Gastrocnemius medialis (tissue), 4 donors: Measurements from ENCODE around the gene KCNQ1. TPM values are rescaled to one million over a fixed set of nuclear protein-coding genes. Genes with fewer than 3 reads are reported as not detected.

ENCODE experiments used
- ATAC-seq, 2 donors: fragments of 150-250 bp; one replicate each; pipeline ENCODE4 v1.9.1; 2016
- DNase-seq, 2 donors: peaks; one replicate each; pipeline ENCODE4 v3.0.0-alpha.2; 2019
- H3K27ac ChIP-seq, 4 donors: fragments of 200-600 bp; sonication (generic); 1 replicate in 1 of 4; 2 replicates in 3 of 4; pipeline ENCODE4 v1.5.1; 2016 to 2018; ENCODE audit warnings: mild to moderate bottlenecking in 2 of 4, moderate library complexity in 1 of 4
- H3K27me3 ChIP-seq, 3 donors: fragments of 200-600 bp; sonication (generic) in 2 of 3; 1 replicate in 1 of 3; 2 replicates in 2 of 3; pipeline versions ENCODE4 v1.5.1 to v1.6.0; 2016 to 2019; ENCODE audit warnings: mild to moderate bottlenecking in 1 of 3, moderate library complexity in 1 of 3
- H3K36me3 ChIP-seq, 2 donors: fragments of 200-600 bp; sonication (generic) in 1 of 2; one replicate each; pipeline ENCODE4 v1.5.1; 2017 to 2018
- H3K4me1 ChIP-seq, 2 donors: fragments of 200-600 bp; sonication (generic) in 1 of 2; one replicate each; pipeline ENCODE4 v1.5.1; 2016 to 2017; ENCODE audit warnings: mild to moderate bottlenecking in 2 of 2
- H3K4me3 ChIP-seq, 4 donors: fragments of 200-600 bp; sonication (generic) in 3 of 4; 1 replicate in 1 of 4; 2 replicates in 3 of 4; pipeline ENCODE4 v1.5.1; 2016 to 2019; ENCODE audit warnings: mild to moderate bottlenecking in 2 of 4
- H3K9me3 ChIP-seq, 3 donors: fragments of 200-600 bp; sonication (generic) in 2 of 3; 1 replicate in 1 of 3; 2 replicates in 2 of 3; pipeline ENCODE4 v1.5.1; 2016 to 2019
- POLR2A ChIP-seq, 2 donors: fragments of 450-650 bp; IDR thresholded peaks; one replicate each; pipeline ENCODE4 v1.6.1; 2017; ENCODE audit warnings: antibody characterized with exemption in 2 of 2, mild to moderate bottlenecking in 2 of 2, moderate library complexity in 2 of 2
- in situ Hi-C, 4 donors: fragments of 200-750 bp; cut with MboI; loops; one replicate each; pipeline versions ENCODE4 v1.15.0 to v1.8.0; 2017; ENCODE audit warnings: low sequenced_read_pairs in 4 of 4
- intact Hi-C: fragments of 100-400 bp; cut with DNase I; formaldehyde crosslinking; loops from one replicate; pipeline ENCODE4 v1.15.1; 2023; ENCODE audit warnings: low total_unique reads
- total RNA-seq, 4 donors: library from RNA; depleted of rRNA; stranded (reverse); fragments of >200 nt; gene quantifications; one replicate each; pipeline versions ENCODE4 v1.1.0 to v1.2.3, GENCODE V29; 2016
- TF ChIP-seq, protein P1 (sequence below), 5 experiments: fragments of 450-650 bp in 3 of 5; fragments of 200-600 bp in 2 of 5; sonication (generic) in 2 of 5; IDR thresholded peaks in 4 of 5; conservative IDR thresholded peaks in 1 of 5; 1 replicate in 4 of 5; 2 replicates in 1 of 5; pipeline ENCODE4 v1.5.1; 2016 to 2019; ENCODE audit warnings: antibody characterized with exemption in 5 of 5, mild to moderate bottlenecking in 3 of 5, moderate library complexity in 3 of 5

The KCNQ1 gene
- total RNA-seq, 4 donors from 2014 or later: 0.15 to 1.00 (median 0.67) TPM

- no peak for ATAC-seq
- intact Hi-C loops: no loop called here
- peak; percentile 1 to 5 for DNase-seq
- H3K27me3 ChIP-seq: no peaks in the 10 kb centered on the region
- no peaks in the 10 kb centered on the region for H3K9me3 ChIP-seq
- no peaks in the 10 kb centered on the region for H3K36me3 ChIP-seq
- in situ Hi-C loops: loop anchor here in 1 of 4 donors (10.0 kb wide), 1 partner anchor 82 kb away; no protein-coding TSS in a partner anchor
- H3K4me1 ChIP-seq: no peaks in the 10 kb centered on the region
- no peak overlapping the region for H3K4me3 ChIP-seq
- H3K27ac ChIP-seq: no peak overlapping the region
- TF ChIP-seq, protein P1, sequence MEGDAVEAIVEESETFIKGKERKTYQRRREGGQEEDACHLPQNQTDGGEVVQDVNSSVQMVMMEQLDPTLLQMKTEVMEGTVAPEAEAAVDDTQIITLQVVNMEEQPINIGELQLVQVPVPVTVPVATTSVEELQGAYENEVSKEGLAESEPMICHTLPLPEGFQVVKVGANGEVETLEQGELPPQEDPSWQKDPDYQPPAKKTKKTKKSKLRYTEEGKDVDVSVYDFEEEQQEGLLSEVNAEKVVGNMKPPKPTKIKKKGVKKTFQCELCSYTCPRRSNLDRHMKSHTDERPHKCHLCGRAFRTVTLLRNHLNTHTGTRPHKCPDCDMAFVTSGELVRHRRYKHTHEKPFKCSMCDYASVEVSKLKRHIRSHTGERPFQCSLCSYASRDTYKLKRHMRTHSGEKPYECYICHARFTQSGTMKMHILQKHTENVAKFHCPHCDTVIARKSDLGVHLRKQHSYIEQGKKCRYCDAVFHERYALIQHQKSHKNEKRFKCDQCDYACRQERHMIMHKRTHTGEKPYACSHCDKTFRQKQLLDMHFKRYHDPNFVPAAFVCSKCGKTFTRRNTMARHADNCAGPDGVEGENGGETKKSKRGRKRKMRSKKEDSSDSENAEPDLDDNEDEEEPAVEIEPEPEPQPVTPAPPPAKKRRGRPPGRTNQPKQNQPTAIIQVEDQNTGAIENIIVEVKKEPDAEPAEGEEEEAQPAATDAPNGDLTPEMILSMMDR (IDR thresholded peaks at IDR 0.05 in 4 of 5, conservative IDR thresholded peaks at IDR 0.05 in 1 of 5): no peak
- TF ChIP-seq POLR2A (IDR thresholded peaks at IDR 0.05): no peak
Measured at GRCh38 chr11:2516276-2517015, 71.6 kb downstream of the KCNQ1 start.

DNA sequence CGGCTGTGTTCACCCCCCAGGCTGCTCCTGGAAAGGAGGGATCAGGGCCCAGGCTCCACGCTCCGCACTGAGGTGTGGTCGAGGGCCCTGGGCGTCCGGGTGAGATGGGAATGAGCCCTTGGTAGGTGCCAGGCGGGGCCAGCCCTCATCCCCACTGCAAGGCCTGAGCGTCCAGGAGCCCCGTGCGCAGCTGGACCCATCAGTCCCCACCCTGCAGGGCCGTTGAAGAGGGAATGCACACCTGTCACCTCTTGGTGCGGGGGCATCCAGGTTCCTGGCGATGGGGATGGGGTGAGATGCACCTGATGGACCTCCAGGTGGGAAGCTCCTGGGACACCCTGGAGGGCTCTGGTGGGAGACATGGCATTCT is 72.2 kb downstream of the KCNQ1 start:
- Histone ChIP-seq H3K4me3 (no peak overlapping the region), H3K36me3 (no peaks in the 10 kb centered on the region), H3K4me1 (no peaks in the 10 kb centered on the region), H3K9me3 (no peaks in the 10 kb centered on the region), H3K27ac (no peak overlapping the region), H3K27me3 (no peaks in the 10 kb centered on the region)
- TF ChIP-seq, protein P1 (IDR thresholded peaks at IDR 0.05 in 4 of 5, conservative IDR thresholded peaks at IDR 0.05 in 1 of 5): no peak
- TF ChIP-seq POLR2A (IDR thresholded peaks at IDR 0.05): no peak
- DNase-seq (peak; percentile 0 to 4), ATAC-seq (no peak)
- in situ Hi-C loops (loop anchor here in 1 of 4 donors (10.0 kb wide), 1 partner anchor 82 kb away; no protein-coding TSS in a partner anchor), intact Hi-C loops (no loop called here)

GRCh38 chr11:2517386-2518064 is 72.7 kb downstream of the KCNQ1 start:
- TF ChIP-seq, protein P1 (IDR thresholded peaks at IDR 0.05 in 4 of 5, conservative IDR thresholded peaks at IDR 0.05 in 1 of 5): no peak
- no peak for TF ChIP-seq POLR2A (IDR thresholded peaks at IDR 0.05)
- H3K36me3 ChIP-seq: no peaks in the 10 kb centered on the region
- H3K27ac ChIP-seq: no peak overlapping the region
- H3K4me1 ChIP-seq: no peaks in the 10 kb centered on the region
- H3K4me3 ChIP-seq: no peak overlapping the region
- ATAC-seq (no peak), DNase-seq (peak; percentile 1 to 4)
- in situ Hi-C loops: loop anchor here in 1 of 4 donors (10.0 kb wide), 1 partner anchor 83 kb away; no protein-coding TSS in a partner anchor
- intact Hi-C loops: no loop called here
- no peaks in the 10 kb centered on the region for H3K27me3 ChIP-seq
- no peaks in the 10 kb centered on the region for H3K9me3 ChIP-seq

GRCh38 chr11:2518111-2518982 is 73.5 kb downstream of the KCNQ1 start:
- Histone ChIP-seq H3K4me1 (no peaks in the 10 kb centered on the region), H3K27me3 (no peaks in the 10 kb centered on the region), H3K4me3 (no peak overlapping the region), H3K9me3 (no peaks in the 10 kb centered on the region), H3K27ac (no peak overlapping the region), H3K36me3 (no peaks in the 10 kb centered on the region)
- in situ Hi-C loops: loop anchor here in 1 of 4 donors (10.0 kb wide), 1 partner anchor 84 kb away; no protein-coding TSS in a partner anchor
- ATAC-seq: no peak
- TF ChIP-seq, protein P1 (IDR thresholded peaks at IDR 0.05 in 4 of 5, conservative IDR thresholded peaks at IDR 0.05 in 1 of 5): no peak
- TF ChIP-seq POLR2A (IDR thresholded peaks at IDR 0.05): no peak
- intact Hi-C loops: no loop called here
- peak; percentile 1 to 2 for DNase-seq
